Sigmoid colon (tissue), 4 donors: ENCODE measurements around the gene GMEB2.
"Not testable (repeated sequence)": the region's sequence is repeated elsewhere in the genome, so short reads cannot be mapped to it uniquely, and the experiment has no call there.

Source experiments
- POLR2A ChIP-seq, 2 donors: fragments of 450-650 bp; IDR thresholded peaks; one replicate each; pipeline ENCODE4 v1.6.1; 2016; ENCODE audit warnings: antibody characterized with exemption in 2 of 2, mild to moderate bottlenecking in 2 of 2, moderate library complexity in 2 of 2
- POLR2AphosphoS5 ChIP-seq, 4 donors: sonication (generic); formaldehyde crosslinking; IDR thresholded peaks; one replicate each; pipeline ENCODE4 v1.6.1; 2017; ENCODE audit warnings: antibody characterized with exemption in 4 of 4
- TF ChIP-seq, protein P1 (sequence below), 4 experiments: fragments of 450-650 bp in 3 of 4; fragments of 200-600 bp in 1 of 4; IDR thresholded peaks; one replicate each; pipeline ENCODE4 v1.5.1; 2016 to 2019; ENCODE audit warnings: antibody characterized with exemption in 4 of 4, mild to moderate bottlenecking in 3 of 4, moderate library complexity in 2 of 4

DNA sequence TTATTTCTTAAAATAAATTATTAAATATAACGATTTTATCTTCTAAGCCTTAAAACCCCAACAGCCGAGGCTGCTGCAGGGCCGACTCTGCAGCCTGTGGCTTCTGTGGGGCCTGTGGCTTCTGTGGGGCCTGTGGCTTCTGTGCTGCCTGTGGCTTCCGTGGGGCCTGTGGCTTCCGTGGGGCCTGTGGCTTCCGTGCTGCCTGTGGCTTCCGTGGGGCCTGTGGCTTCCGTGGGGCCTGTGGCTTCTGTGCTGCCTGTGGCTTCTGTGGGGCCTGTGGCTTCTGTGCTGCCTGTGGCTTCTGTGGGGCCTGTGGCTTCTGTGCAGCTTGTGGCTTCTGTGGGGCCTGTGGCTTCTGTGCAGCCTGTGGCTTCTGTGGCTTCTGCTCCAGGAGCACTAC is 25.2 kb downstream of the GMEB2 start:
- TF ChIP-seq, protein P1, sequence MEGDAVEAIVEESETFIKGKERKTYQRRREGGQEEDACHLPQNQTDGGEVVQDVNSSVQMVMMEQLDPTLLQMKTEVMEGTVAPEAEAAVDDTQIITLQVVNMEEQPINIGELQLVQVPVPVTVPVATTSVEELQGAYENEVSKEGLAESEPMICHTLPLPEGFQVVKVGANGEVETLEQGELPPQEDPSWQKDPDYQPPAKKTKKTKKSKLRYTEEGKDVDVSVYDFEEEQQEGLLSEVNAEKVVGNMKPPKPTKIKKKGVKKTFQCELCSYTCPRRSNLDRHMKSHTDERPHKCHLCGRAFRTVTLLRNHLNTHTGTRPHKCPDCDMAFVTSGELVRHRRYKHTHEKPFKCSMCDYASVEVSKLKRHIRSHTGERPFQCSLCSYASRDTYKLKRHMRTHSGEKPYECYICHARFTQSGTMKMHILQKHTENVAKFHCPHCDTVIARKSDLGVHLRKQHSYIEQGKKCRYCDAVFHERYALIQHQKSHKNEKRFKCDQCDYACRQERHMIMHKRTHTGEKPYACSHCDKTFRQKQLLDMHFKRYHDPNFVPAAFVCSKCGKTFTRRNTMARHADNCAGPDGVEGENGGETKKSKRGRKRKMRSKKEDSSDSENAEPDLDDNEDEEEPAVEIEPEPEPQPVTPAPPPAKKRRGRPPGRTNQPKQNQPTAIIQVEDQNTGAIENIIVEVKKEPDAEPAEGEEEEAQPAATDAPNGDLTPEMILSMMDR (IDR thresholded peaks at IDR 0.05) = not testable (repeated sequence)
- not testable (repeated sequence) for TF ChIP-seq POLR2A, POLR2AphosphoS5 (IDR thresholded peaks at IDR 0.05)
